Measurements from ENCODE around the gene ZEB2.

ZEB2 gene

DNA sequence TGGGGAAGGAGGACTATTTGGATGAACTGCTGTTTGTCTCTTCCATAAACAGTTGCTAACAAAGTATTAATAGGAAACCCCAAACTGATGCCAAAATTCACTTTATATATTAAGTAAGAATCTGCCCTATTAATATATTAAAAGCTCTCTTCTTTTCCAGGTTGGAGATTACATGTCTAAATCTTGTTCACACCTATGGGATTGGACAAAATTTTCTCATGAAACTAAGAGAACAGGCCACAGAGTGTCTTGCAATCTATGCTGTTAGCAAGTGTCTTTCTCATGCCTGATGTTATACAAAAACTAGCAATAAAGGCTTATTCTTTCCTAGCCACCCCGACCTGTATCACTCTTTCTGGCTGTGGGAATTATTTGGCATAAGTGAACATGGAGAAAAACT, 18.3 kb downstream of the ZEB2 start:
- no peaks in the 10 kb centered on the region for H3K27me3 ChIP-seq (ENCODE audit: control insufficient read depth in 1 of 2, insufficient read depth in 2 of 2, low read length in 2 of 2)
- H3K36me3 ChIP-seq (ENCODE audit: insufficient read depth, low read length): no peaks in the 10 kb centered on the region
- no peak overlapping the region for H3K27ac ChIP-seq (ENCODE audit: low read depth, low read length)
- H3K4me1 ChIP-seq (ENCODE audit: insufficient read depth, low read length): no peaks in the 10 kb centered on the region
- no peak overlapping the region for H3K4me3 ChIP-seq (ENCODE audit: low read depth in 1 of 2, low read length in 2 of 2)
- no peaks in the 10 kb centered on the region for H3K9me3 ChIP-seq (ENCODE audit: low read length)
- no peak overlapping the region for H3K9ac ChIP-seq (ENCODE audit: low read length)

GRCh38 chr2:144501118-144501517, 18.8 kb downstream of the ZEB2 start:
- Histone ChIP-seq H3K36me3 (ENCODE audit: insufficient read depth, low read length) (no peaks in the 10 kb centered on the region), H3K27ac (ENCODE audit: low read depth, low read length) (no peak overlapping the region), H3K27me3 (ENCODE audit: control insufficient read depth in 1 of 2, insufficient read depth in 2 of 2, low read length in 2 of 2) (no peaks in the 10 kb centered on the region), H3K4me3 (ENCODE audit: low read depth in 1 of 2, low read length in 2 of 2) (no peak overlapping the region), H3K4me1 (ENCODE audit: insufficient read depth, low read length) (no peaks in the 10 kb centered on the region), H3K9ac (ENCODE audit: low read length) (no peak overlapping the region), H3K9me3 (ENCODE audit: low read length) (no peaks in the 10 kb centered on the region)

DNA sequence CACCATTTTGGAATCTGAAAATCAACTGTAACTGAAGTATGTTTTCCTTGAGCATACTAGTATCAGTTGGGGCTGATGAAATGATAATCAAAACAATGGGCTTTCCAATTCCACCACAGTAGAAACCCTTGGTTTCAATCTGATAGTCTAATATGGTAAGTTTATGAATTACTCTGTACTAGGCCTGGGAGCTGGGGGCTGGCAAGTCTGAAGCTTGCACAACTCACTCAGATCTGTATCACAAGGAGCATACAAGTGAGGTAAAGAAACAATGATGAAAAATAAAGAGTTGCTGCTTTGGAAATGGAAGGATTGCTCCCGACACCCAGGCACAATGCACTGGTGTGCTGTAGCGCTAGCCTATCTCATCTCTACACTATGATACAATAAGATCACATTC, 19.4 kb downstream of the ZEB2 start:
- H3K27me3 ChIP-seq (ENCODE audit: control insufficient read depth in 1 of 2, insufficient read depth in 2 of 2, low read length in 2 of 2): no peaks in the 10 kb centered on the region
- H3K9me3 ChIP-seq (ENCODE audit: low read length): no peaks in the 10 kb centered on the region
- H3K36me3 ChIP-seq (ENCODE audit: insufficient read depth, low read length): no peaks in the 10 kb centered on the region
- no peak overlapping the region for H3K9ac ChIP-seq (ENCODE audit: low read length)
- no peaks in the 10 kb centered on the region for H3K4me1 ChIP-seq (ENCODE audit: insufficient read depth, low read length)
- H3K4me3 ChIP-seq (ENCODE audit: low read depth in 1 of 2, low read length in 2 of 2): no peak overlapping the region
- no peak overlapping the region for H3K27ac ChIP-seq (ENCODE audit: low read depth, low read length)

GRCh38 chr2:144498277-144498676, 21.6 kb downstream of the ZEB2 start:
- no peaks in the 10 kb centered on the region for H3K27me3 ChIP-seq (ENCODE audit: control insufficient read depth in 1 of 2, insufficient read depth in 2 of 2, low read length in 2 of 2)
- no peaks in the 10 kb centered on the region for H3K9me3 ChIP-seq (ENCODE audit: low read length)
- no peaks in the 10 kb centered on the region for H3K4me1 ChIP-seq (ENCODE audit: insufficient read depth, low read length)
- H3K9ac ChIP-seq (ENCODE audit: low read length): no peak overlapping the region
- no peak overlapping the region for H3K27ac ChIP-seq (ENCODE audit: low read depth, low read length)
- no peaks in the 10 kb centered on the region for H3K36me3 ChIP-seq (ENCODE audit: insufficient read depth, low read length)
- no peak overlapping the region for H3K4me3 ChIP-seq (ENCODE audit: low read depth in 1 of 2, low read length in 2 of 2)

DNA sequence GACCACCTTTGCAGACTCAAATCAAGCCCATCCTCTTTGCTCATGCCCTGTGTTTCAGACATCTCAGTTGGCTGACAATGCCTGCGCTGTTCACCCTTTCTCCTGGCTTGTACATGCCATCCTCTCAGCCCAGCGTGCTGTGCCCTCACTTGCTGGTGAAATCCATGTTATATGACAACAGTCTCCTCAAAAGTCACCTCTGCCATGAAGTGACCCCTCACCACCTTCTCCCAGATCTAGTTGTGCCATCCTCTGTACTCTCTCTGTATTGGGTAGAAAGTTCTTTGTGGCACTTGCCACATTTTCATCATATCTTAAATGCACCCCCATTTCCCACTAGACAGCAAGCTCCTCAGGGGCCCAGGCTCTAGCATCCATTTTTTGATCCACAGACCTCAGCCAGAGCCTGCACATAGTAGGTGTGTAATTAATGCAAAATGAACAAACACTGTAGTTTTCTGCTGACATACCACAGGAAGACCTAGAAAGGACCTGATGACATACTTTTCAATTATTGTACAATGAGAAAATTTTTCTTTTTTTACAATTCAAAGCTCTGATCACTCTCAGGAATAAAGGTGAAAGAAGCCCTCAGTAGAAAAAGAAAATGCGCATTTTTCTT, 22.8 kb downstream of the ZEB2 start:
- Histone ChIP-seq H3K36me3 (ENCODE audit: insufficient read depth, low read length) (no peaks in the 10 kb centered on the region), H3K4me1 (ENCODE audit: insufficient read depth, low read length) (no peaks in the 10 kb centered on the region), H3K9me3 (ENCODE audit: low read length) (no peaks in the 10 kb centered on the region), H3K9ac (ENCODE audit: low read length) (no peak overlapping the region), H3K4me3 (ENCODE audit: low read depth in 1 of 2, low read length in 2 of 2) (no peak overlapping the region), H3K27me3 (ENCODE audit: control insufficient read depth in 1 of 2, insufficient read depth in 2 of 2, low read length in 2 of 2) (no peaks in the 10 kb centered on the region), H3K27ac (ENCODE audit: low read depth, low read length) (no peak overlapping the region)

DNA sequence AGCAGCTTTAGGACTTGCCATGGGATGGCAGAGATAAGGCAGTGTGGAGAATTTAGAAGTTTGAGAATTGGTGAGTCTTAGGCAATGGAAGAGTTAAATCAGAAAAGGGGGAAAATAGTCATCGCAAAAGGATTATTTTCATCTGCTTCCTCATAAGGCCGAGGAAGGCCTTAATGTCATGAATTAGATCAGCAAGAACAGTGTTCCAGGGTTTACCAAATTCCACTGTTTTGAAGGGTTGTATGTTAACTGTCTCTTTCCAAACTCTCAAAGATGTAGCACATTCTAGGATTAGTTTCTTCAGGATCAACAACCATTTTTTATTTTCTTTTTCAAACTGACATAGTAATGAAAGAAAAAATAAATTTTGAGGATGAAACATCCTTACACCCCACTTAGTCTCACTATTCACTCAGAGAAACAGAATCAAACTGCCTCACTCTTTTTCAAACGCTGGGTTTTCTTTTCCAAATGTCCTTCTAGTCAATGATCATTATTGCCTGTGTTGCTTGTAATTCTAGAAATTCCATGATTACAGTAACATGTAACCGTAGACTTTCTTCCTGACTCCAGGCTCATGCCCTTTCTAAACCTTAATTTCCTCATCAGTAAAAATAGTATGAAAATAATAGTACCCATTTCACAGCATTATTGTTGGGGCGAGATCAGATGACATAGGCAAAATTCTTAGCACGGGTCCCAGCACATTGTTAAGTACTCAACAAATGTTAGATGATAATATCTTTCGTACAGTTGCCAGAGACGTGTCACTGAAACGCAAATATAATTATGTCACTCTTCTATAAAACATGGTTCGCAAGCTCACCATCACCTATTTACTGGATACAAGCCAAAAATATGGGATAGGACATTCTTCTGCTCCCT, 23.6 kb downstream of the ZEB2 start:
- no peak overlapping the region for H3K4me3 ChIP-seq (ENCODE audit: low read depth in 1 of 2, low read length in 2 of 2)
- no peak overlapping the region for H3K27ac ChIP-seq (ENCODE audit: low read depth, low read length)
- no peak overlapping the region for H3K9ac ChIP-seq (ENCODE audit: low read length)
- no peaks in the 10 kb centered on the region for H3K27me3 ChIP-seq (ENCODE audit: control insufficient read depth in 1 of 2, insufficient read depth in 2 of 2, low read length in 2 of 2)
- H3K36me3 ChIP-seq (ENCODE audit: insufficient read depth, low read length): no peaks in the 10 kb centered on the region
- H3K4me1 ChIP-seq (ENCODE audit: insufficient read depth, low read length): no peaks in the 10 kb centered on the region
- no peaks in the 10 kb centered on the region for H3K9me3 ChIP-seq (ENCODE audit: low read length)

DNA sequence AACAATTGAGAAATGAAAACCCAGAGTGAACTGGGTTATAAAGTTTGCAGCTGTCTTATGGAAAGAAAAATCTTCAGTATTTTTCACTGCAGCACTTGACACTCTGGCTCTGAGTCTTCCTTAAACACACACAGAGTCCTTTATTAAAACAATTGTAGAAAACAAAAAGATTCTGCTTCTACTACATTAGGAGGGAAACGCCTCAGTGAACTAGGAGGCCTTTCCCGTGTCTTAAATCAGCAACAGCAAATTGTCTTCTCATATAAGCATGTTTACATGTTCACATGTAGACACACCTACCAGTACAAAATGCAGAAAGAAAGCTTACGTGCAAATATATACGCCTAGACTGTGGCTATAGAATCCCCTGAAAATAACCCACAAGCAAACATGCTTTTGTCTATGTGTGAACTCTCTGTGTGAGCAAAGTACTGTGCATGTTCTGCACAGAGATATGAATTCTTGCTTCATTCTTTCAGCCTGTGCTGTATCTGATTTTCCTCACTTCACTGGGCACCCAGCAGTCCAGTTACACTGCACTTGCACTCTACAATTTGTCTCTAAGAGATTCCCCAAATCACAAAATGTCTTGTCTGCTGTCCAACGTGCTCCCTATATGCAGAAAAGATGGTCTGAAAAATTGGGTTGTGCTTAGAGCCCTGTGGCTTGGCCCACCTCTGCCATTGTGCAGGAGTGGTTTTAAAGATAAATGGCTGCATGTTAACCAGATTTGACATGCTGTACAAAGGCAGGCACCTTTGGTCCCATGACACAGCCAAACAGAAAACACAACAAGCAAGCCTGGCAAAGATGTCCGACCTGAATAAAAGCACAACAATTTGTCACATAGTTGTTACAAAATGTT, 24.5 kb downstream of the ZEB2 start:
- Histone ChIP-seq H3K4me3 (ENCODE audit: low read depth in 1 of 2, low read length in 2 of 2) (no peak overlapping the region), H3K27me3 (ENCODE audit: control insufficient read depth in 1 of 2, insufficient read depth in 2 of 2, low read length in 2 of 2) (no peaks in the 10 kb centered on the region), H3K36me3 (ENCODE audit: insufficient read depth, low read length) (no peaks in the 10 kb centered on the region), H3K27ac (ENCODE audit: low read depth, low read length) (no peak overlapping the region), H3K9me3 (ENCODE audit: low read length) (no peaks in the 10 kb centered on the region), H3K4me1 (ENCODE audit: insufficient read depth, low read length) (no peaks in the 10 kb centered on the region), H3K9ac (ENCODE audit: low read length) (no peak overlapping the region)

DNA sequence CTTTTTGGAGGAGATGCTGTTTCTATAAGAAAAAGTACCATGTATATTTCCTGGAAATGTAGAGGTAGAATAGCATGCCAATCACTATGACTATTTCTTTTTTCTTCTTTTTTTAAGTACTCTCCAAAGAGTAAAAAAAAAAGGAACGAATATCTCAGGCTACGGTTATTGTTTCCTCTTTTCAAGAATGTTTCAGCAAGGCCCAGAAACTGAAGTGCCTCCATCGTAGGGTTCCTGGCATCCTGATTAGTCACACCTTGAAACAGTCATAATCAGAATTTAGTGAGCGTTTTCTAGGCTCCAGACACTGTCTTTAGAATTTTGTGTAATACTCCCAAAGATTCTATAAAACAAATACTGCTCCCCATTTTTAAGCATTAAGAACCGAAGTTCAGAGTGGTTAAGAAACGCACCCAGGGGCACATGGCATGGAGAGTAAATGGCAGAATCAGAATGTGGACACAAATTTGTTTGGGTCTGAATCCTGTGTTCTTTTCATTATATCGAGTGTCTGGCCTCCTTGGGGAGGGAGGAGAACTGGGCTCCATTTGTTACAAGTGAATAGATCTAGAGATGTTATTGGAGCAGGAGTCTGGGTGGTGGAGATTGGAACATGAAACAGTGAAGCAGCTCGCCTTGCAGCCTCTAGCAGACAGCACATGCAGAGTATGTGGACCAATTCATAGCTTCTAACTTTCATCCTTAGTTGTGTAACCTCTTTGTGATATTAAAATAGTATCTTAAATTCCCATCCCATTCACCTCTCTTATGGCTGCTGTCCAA, 26.7 kb downstream of the ZEB2 start:
- H3K27me3 ChIP-seq (ENCODE audit: control insufficient read depth in 1 of 2, insufficient read depth in 2 of 2, low read length in 2 of 2): no peaks in the 10 kb centered on the region
- no peaks in the 10 kb centered on the region for H3K4me1 ChIP-seq (ENCODE audit: insufficient read depth, low read length)
- H3K36me3 ChIP-seq (ENCODE audit: insufficient read depth, low read length): no peaks in the 10 kb centered on the region
- H3K9me3 ChIP-seq (ENCODE audit: low read length): no peaks in the 10 kb centered on the region
- H3K4me3 ChIP-seq (ENCODE audit: low read depth in 1 of 2, low read length in 2 of 2): no peak overlapping the region
- H3K9ac ChIP-seq (ENCODE audit: low read length): no peak overlapping the region
- H3K27ac ChIP-seq (ENCODE audit: low read depth, low read length): no peak overlapping the region

DNA sequence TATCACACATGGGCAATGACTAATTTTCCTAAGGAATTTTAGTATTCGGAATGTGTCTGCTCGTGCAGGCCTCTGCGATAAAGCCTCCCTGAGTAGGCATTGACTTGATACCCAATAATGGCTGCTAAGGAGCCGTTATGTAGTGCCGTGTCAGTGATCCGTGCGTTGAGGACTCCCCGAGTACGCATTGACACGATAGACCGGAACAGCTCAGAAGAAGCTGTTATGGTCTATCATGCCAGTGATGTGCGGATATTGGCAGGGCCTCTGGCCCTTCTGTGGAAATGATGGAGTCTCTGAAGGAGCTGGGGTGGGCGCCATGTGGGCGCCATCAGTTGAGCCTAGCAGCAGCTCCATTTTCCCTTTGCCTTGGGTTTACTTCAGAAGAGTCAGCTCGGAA, 29.1 kb downstream of the ZEB2 start:
- Histone ChIP-seq H3K9ac (ENCODE audit: low read length) (no peak overlapping the region), H3K27me3 (ENCODE audit: control insufficient read depth in 1 of 2, insufficient read depth in 2 of 2, low read length in 2 of 2) (no peaks in the 10 kb centered on the region), H3K4me3 (ENCODE audit: low read depth in 1 of 2, low read length in 2 of 2) (no peak overlapping the region), H3K4me1 (ENCODE audit: insufficient read depth, low read length) (no peaks in the 10 kb centered on the region), H3K36me3 (ENCODE audit: insufficient read depth, low read length) (no peaks in the 10 kb centered on the region), H3K9me3 (ENCODE audit: low read length) (no peaks in the 10 kb centered on the region), H3K27ac (ENCODE audit: low read depth, low read length) (no peak overlapping the region)

- no peak overlapping the region for H3K27ac ChIP-seq (ENCODE audit: low read depth, low read length)
- no peaks in the 10 kb centered on the region for H3K27me3 ChIP-seq (ENCODE audit: control insufficient read depth in 1 of 2, insufficient read depth in 2 of 2, low read length in 2 of 2)
- H3K4me1 ChIP-seq (ENCODE audit: insufficient read depth, low read length): no peaks in the 10 kb centered on the region
- H3K36me3 ChIP-seq (ENCODE audit: insufficient read depth, low read length): no peaks in the 10 kb centered on the region
- H3K9me3 ChIP-seq (ENCODE audit: low read length): no peaks in the 10 kb centered on the region
- no peak overlapping the region for H3K4me3 ChIP-seq (ENCODE audit: low read depth in 1 of 2, low read length in 2 of 2)
- H3K9ac ChIP-seq (ENCODE audit: low read length): no peak overlapping the region
These were observed 29.9 kb downstream of the ZEB2 start for GRCh38 chr2:144490017-144490416.

All from muscle layer of colon (tissue), 2 donors.